Glutamatergic neuron (in vitro differentiated cells): ENCODE measurements around the gene FCRL5. TPM values are rescaled to one million over a fixed set of nuclear protein-coding genes. Genes with fewer than 3 reads are reported as not detected.

Experiments used
- DNase-seq: peaks from one replicate; pipeline ENCODE4 v3.0.0; 2022
- H3K27ac Mint-ChIP-seq: one replicate; pipeline ENCODE4 v1.8.0; 2020; ENCODE audit warnings: mild to moderate bottlenecking, mixed read lengths, inconsistent platforms; ENCODE audit not compliant: unreplicated experiment
- H3K27me3 Mint-ChIP-seq: one replicate; pipeline ENCODE4 v1.8.0; 2020; ENCODE audit warnings: mild to moderate bottlenecking, moderate library complexity, mixed read lengths, inconsistent platforms; ENCODE audit not compliant: unreplicated experiment
- H3K36me3 Mint-ChIP-seq: one replicate; pipeline ENCODE4 v1.8.0; 2020; ENCODE audit warnings: mild to moderate bottlenecking, mixed read lengths, inconsistent platforms; ENCODE audit not compliant: unreplicated experiment
- H3K4me1 Mint-ChIP-seq: one replicate; pipeline ENCODE4 v1.8.0; 2020; ENCODE audit warnings: mild to moderate bottlenecking, low read depth, mixed read lengths, inconsistent platforms; ENCODE audit not compliant: unreplicated experiment
- H3K4me3 Mint-ChIP-seq: one replicate; pipeline ENCODE4 v1.8.0; 2020; ENCODE audit warnings: mild to moderate bottlenecking, mixed read lengths, inconsistent platforms; ENCODE audit not compliant: unreplicated experiment
- H3K9me3 Mint-ChIP-seq: one replicate; pipeline ENCODE4 v1.8.0; 2020; ENCODE audit warnings: mild to moderate bottlenecking, moderate library complexity, mixed read lengths, inconsistent platforms; ENCODE audit not compliant: unreplicated experiment
- total RNA-seq: library from RNA; stranded (reverse); fragmentation: NEBNext Ultra II Directional; extraction: Animal tissue kit (Norgen Biotek cat#: 25700); gene quantifications from one replicate; pipeline ENCODE4 v1.2.1, GENCODE V29; 2021; ENCODE audit not compliant: unreplicated experiment
- TF ChIP-seq, protein P1 (sequence below): fragments of 200-600 bp; sonication (generic); IDR thresholded peaks from one replicate; pipeline ENCODE4 v1.5.0; 2021; ENCODE audit not compliant: partially characterized antibody, unreplicated experiment

Gene FCRL5
- total RNA-seq, 1 donor from 2014 or later = not detected

DNA sequence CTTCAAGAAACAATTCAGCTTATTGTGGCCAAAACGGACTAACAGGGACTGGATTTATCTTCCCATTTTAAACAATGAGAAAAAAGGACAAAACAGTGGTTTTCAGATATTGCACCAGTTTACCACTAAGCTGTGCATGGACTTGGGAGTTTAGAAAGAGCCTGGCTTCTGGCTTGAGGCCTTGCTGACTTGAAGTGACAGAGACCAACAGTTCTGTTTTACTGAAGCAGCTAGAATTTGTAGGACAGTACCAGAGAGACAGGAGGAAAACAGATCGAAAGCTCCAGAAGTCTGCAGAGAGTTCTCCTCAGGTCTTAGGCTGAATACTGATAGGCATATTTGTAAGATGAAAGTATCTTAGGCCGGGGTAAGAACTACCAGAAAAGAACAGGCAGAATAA is 25.1 kb upstream of the FCRL5 start:
- DNase-seq = no peak
- H3K36me3 Mint-ChIP-seq = no peaks in the 10 kb centered on the region
- TF ChIP-seq, protein P1, sequence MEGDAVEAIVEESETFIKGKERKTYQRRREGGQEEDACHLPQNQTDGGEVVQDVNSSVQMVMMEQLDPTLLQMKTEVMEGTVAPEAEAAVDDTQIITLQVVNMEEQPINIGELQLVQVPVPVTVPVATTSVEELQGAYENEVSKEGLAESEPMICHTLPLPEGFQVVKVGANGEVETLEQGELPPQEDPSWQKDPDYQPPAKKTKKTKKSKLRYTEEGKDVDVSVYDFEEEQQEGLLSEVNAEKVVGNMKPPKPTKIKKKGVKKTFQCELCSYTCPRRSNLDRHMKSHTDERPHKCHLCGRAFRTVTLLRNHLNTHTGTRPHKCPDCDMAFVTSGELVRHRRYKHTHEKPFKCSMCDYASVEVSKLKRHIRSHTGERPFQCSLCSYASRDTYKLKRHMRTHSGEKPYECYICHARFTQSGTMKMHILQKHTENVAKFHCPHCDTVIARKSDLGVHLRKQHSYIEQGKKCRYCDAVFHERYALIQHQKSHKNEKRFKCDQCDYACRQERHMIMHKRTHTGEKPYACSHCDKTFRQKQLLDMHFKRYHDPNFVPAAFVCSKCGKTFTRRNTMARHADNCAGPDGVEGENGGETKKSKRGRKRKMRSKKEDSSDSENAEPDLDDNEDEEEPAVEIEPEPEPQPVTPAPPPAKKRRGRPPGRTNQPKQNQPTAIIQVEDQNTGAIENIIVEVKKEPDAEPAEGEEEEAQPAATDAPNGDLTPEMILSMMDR = no peak
- no peaks in the 10 kb centered on the region for H3K9me3 Mint-ChIP-seq
- H3K4me3 Mint-ChIP-seq = no peak overlapping the region
- peaks cover 6% of the 10 kb centered on the region for H3K4me1 Mint-ChIP-seq
- no peak overlapping the region for H3K27ac Mint-ChIP-seq
- H3K27me3 Mint-ChIP-seq = peaks cover 3% of the 10 kb centered on the region

DNA sequence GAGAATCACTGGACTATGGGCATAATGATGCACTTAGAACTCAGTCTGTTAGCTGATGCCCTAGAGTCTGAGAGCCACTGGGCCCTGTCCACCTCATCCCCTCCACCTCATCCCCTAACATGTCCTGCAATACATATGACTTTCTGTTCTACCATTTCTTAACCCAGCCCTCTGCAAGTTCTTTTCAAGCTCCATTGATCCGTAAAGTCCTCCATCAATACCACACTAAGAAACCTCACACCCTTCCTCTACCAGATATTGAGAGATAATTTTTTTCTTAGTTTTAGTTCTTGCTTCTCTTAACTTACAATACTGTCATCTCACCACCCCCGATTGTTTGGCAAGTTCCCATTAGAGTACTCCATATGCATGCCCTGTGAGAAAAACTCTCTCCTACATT is 23.4 kb upstream of the FCRL5 start:
- Mint-ChIP-seq H3K4me1 (peaks cover 5% of the 10 kb centered on the region), H3K36me3 (no peaks in the 10 kb centered on the region), H3K4me3 (no peak overlapping the region), H3K27ac (no peak overlapping the region), H3K9me3 (no peaks in the 10 kb centered on the region), H3K27me3 (peaks cover 3% of the 10 kb centered on the region)
- DNase-seq = no peak
- TF ChIP-seq, protein P1 = no peak

DNA sequence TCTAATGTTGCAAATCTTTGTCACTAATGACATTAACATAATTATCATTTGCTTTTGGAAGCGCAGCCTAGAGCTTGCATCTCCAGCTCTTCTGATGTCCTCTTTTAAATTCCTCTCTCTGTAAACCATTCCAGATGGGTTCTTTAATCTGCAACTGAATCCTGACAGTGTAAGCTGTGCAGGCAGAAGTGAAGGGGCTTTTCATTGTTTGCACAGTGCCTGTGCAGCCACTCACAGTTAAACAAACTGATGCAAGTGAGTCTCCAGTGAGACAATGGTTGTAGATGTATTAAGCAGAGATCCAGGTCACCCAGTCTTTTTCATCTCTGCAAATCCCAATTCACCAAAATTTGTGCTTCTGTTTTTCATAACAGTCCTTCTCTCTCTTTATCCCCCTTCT is 22.5 kb upstream of the FCRL5 start:
- Mint-ChIP-seq H3K4me1 (no peaks in the 10 kb centered on the region), H3K27ac (no peak overlapping the region), H3K4me3 (no peak overlapping the region), H3K9me3 (no peaks in the 10 kb centered on the region), H3K27me3 (peaks cover 3% of the 10 kb centered on the region), H3K36me3 (no peaks in the 10 kb centered on the region)
- DNase-seq = no peak
- TF ChIP-seq, protein P1 = no peak

DNA sequence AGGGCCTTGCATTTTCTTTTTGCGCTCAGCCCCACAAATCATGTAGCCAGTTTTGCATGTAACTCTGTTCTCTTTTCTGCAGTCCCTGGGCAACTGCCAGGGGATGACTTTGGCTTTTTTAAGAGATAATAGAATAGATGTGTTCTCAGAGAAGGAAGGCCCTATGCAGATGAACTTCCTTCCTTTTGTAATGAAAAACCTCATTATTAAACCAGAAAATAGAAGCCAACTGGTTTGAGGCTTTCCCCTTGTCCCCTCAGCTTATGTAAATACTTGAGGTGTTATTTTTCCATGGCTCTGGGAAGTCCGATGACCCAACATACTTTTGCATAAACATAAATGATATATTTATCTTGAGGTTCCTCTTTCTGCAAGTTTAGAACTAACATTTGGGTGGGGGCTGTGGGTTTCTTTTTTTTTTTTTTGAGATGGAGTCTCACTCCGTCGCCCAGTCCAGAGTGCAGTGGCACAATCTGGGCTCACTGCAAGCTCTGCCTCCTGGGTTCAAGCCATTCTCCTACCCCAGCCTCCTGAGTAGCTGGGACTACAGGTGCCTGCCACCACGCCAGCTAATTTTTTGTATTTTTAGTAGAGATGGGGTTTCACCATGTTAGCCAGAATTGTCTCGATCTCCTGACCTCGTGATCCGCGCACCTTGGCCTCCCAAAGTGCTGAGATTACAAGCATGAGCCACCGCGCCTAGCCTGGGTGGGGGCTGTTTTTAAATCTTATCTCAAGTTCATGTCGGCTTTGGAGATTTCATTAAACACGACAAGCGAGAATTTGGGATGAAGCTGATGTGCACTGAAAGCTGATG is 14.4 kb upstream of the FCRL5 start:
- no peaks in the 10 kb centered on the region for H3K36me3 Mint-ChIP-seq
- H3K9me3 Mint-ChIP-seq = no peaks in the 10 kb centered on the region
- H3K4me1 Mint-ChIP-seq = no peaks in the 10 kb centered on the region
- no peak for DNase-seq
- TF ChIP-seq, protein P1 = no peak
- no peaks in the 10 kb centered on the region for H3K27me3 Mint-ChIP-seq
- no peak overlapping the region for H3K27ac Mint-ChIP-seq
- no peak overlapping the region for H3K4me3 Mint-ChIP-seq

DNA sequence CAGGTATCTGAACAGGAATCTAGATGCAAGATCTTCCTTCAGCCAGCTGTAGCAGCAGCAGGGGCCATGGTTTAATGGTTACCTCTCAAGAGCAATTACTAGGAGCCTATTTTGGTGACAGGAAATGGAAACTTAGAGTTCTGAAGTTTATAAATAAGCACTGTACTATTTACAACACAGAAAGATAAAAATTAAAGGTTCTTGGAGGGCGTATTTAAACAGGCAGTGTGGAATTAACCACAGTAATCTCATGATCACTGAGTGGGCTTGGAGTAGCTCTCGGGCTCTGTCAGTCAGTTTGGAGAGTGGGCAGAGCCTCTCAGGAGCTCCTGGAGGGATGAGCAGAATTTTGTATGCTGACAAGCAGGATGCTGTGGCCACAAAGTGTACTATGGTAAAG is 10.2 kb upstream of the FCRL5 start:
- H3K9me3 Mint-ChIP-seq = no peaks in the 10 kb centered on the region
- no peak overlapping the region for H3K4me3 Mint-ChIP-seq
- H3K36me3 Mint-ChIP-seq = no peaks in the 10 kb centered on the region
- TF ChIP-seq, protein P1 = no peak
- no peak overlapping the region for H3K27ac Mint-ChIP-seq
- no peaks in the 10 kb centered on the region for H3K4me1 Mint-ChIP-seq
- no peaks in the 10 kb centered on the region for H3K27me3 Mint-ChIP-seq
- DNase-seq = no peak
